Measurements from ENCODE around the gene SHISA2.
A peak's percentile ranks its signal among the peaks of the same experiment; 100 is the strongest.

The SHISA2 gene

GRCh38 chr13:26051231-26051656 is 572 bp downstream of the SHISA2 start:
- no peak for DNase-seq (ENCODE audit: low read depth, low spot score)

DNA sequence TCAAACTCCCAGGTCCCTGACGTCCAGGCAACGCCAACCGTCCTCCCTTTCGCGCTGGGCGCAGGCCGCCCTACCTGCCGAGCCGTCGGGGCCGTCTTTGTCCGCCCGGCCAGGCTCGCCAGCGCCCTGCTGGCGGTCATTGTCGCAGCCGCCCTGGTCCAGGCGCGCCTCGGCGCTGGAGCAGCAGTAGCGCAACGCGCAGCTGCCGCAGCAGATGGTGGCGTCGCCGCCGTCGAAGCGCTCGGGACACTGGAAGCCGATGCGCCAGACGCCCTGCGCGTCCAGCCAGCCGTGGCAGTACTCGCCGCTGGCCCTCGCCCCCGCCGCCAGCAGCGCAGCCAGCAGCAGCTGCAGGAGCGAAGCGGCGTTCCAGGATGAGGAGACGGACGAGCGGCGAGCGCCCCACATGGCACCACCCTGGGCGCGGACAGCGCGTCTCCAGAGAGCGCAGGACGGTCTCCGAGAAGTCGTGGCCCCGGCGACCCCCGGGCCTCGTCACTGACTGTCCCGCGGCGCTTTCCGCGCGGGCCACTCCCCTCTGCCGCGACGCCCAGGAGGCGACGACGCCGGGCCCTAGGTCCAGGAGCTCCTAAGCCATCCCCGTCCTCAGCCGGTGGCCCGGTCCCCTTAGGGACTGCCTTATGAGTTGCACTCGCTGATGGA is 1.1 kb downstream of the SHISA2 start:
- DNase-seq (ENCODE audit: low read depth, low spot score): no peak
- H3K4me3 ChIP-seq (ENCODE audit: low read length): peak overlapping the region; percentile 52

More at GRCh38 chr13:26051231-26051656, 572 bp downstream of the SHISA2 start:
- peak overlapping the region; percentile 52 for H3K4me3 ChIP-seq (ENCODE audit: low read length)

- DNase-seq (ENCODE audit: low read depth, low spot score): no peak
- H3K4me3 ChIP-seq (ENCODE audit: low read length): no peak overlapping the region
These were observed 3.1 kb downstream of the SHISA2 start for GRCh38 chr13:26048741-26049140.

GRCh38 chr13:26047040-26047439 is 4.8 kb downstream of the SHISA2 start:
- no peak for DNase-seq (ENCODE audit: low read depth, low spot score)
- no peak overlapping the region for H3K4me3 ChIP-seq (ENCODE audit: low read length)

DNA sequence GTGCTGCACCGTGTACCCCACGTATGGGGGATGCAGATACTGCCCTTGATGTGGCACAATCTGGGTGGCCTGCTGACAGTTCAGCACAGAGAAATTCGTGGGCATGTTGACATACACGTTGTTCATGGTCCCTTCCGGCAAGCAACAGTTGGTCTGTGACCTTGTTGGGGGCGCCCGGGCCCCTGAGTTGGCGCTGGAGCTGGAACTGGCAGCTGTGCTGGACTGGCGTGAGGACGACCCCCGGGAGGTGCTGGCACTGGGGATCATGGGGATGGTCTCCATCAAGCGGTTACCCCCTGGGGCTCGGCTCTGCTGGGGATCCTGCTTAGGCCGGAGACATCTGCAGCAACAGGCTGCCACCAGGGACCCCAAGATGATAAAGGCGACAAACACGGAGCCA is 5.2 kb downstream of the SHISA2 start:
- no peak overlapping the region for H3K4me3 ChIP-seq (ENCODE audit: low read length)
- no peak for DNase-seq (ENCODE audit: low read depth, low spot score)

DNA sequence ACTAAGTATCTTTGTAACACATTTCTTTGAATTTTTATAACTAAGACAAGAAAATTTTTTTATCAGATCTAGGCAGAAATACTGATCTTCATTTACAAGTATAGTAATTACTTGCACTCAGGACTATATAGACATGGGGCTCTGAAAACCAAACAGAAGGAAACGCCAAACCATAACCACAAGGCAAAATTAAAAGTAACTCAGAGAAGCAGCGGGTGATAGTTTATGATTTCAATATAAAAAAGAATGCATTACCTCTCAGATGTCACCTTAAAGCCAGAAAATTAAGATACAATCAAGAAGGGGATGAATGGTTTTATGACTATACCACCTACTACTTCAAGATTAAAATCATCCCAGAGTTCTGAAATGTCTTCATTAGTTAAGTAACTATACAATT is 6.7 kb downstream of the SHISA2 start:
- H3K4me3 ChIP-seq (ENCODE audit: low read length): no peak overlapping the region
- peak; percentile 77 for DNase-seq (ENCODE audit: low read depth, low spot score)

DNA sequence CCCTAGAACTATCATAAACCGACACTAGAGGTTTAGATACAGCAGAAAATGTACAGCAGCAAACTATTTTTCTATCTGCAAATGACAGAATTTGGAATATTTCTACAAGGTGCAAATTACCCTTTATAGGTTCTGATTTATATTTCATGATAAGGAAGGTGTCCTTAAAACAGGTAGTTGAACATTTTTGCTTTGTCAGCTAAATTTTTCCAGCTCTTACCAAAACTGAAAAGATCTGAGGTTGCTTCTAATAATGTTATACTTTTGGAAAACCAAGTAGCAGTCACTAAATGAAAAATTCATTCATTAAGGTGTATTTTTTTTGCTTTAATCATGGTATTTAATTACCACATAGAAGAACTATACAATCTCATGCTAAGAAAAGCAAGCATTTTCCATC is 9.0 kb downstream of the SHISA2 start:
- H3K4me3 ChIP-seq (ENCODE audit: low read length): no peak overlapping the region
- DNase-seq (ENCODE audit: low read depth, low spot score): no peak

GRCh38 chr13:26041444-26041843 is 10.4 kb downstream of the SHISA2 start:
- H3K4me3 ChIP-seq (ENCODE audit: low read length): no peak overlapping the region
- DNase-seq (ENCODE audit: low read depth, low spot score): no peak

GRCh38 chr13:26038931-26039475 is 12.8 kb downstream of the SHISA2 start:
- no peak for DNase-seq (ENCODE audit: low read depth, low spot score)
- H3K4me3 ChIP-seq (ENCODE audit: low read length): no peak overlapping the region

DNA sequence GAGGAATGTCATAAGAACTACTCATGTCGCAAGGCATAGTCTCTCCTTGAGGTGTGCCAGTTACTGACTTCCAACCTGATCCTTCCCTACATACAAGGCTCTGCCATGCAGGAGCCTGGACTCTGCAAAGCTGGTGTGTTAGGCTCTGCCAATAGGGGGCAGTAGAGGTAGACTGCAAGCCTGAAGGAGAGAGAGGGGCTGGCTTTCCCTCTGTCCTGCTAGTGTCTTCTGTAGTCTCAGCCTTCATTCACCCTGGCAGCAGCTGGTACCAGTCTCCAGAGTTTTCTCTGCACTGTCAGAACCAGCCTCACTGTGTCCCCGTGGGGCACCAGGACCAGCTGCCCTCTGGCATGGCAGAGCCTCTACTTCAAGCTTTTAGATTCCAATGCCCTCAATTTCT is 14.5 kb downstream of the SHISA2 start:
- peak; percentile 66 for DNase-seq (ENCODE audit: low read depth, low spot score)
- H3K4me3 ChIP-seq (ENCODE audit: low read length): no peak overlapping the region

GRCh38 chr13:26036383-26036782 is 15.4 kb downstream of the SHISA2 start:
- no peak for DNase-seq (ENCODE audit: low read depth, low spot score)

GRCh38 chr13:26034018-26034417 is 17.8 kb downstream of the SHISA2 start:
- no peak for DNase-seq (ENCODE audit: low read depth, low spot score)
- H3K4me3 ChIP-seq (ENCODE audit: low read length): no peak overlapping the region

More at GRCh38 chr13:26036383-26036782, 15.4 kb downstream of the SHISA2 start:
- H3K4me3 ChIP-seq (ENCODE audit: low read length): no peak overlapping the region

DNA sequence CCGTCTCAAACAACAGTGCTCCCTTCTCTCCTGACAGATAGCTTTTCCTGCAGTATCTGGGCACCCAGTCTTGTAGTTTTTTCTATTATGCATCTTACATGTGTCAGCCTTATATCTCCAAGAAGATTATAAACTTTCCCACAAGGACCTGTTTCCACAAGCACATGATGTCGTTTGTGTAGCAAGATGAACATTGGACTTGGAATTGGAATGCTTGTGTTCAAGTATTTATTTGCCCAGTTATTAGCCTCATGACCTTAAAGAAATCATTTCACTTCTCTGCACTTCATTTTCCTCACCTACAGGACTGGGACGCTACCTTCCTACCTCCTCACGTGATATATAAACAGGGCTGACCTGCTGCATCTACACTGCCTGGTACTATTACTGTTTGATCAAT is 21.5 kb downstream of the SHISA2 start:
- DNase-seq (ENCODE audit: low read depth, low spot score): no peak
- H3K4me3 ChIP-seq (ENCODE audit: low read length): no peak overlapping the region

DNA sequence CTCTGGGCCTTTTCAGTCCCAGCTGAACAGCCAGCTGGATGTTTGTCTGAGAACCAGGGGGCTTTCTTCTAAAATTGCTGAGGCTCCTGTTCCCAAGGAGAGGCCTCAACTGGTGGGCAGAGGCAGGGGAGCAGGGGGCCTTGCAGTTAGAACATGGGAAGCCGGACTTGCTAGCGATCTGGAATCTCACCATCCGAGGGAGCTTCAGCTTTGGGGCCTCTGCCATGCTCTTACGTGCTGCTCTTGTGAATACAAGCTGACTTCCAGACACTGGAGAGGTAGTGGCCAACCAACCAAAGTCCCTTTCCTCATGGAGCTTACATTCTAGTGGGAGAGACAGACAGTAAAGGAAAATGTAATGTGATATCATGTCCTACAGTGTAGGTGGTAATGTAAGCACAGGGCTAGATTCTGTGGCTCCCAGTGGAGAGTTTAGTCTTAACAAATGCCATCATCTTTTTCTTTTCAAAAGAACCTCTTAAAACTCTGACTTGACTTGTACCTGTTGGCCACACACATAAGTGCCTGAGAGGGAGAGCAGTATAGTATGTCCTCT is 22.2 kb downstream of the SHISA2 start:
- H3K4me3 ChIP-seq (ENCODE audit: low read length): no peak overlapping the region
- no peak for DNase-seq (ENCODE audit: low read depth, low spot score)

DNA sequence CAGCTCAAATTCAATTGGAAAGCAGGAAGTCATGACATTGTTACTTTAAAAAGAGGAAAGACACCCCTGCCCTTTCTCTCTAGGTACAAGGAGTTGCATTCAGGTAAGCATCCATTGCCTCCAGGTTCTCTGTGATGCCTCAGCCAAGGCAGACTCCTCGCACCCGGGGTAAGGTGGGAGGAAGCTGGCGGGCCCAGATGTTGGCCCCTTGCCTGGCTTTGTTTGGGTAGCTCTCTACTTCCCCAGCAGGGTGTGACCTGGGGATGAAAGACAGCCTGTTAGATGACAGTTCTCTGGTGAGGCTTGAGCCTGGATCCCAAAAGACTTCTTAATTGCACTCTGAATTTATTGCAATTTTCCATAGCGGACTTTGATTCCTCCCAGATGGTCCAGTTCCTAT is 25.6 kb downstream of the SHISA2 start:
- no peak for DNase-seq (ENCODE audit: low read depth, low spot score)
- no peak overlapping the region for H3K4me3 ChIP-seq (ENCODE audit: low read length)

- no peak overlapping the region for H3K4me3 ChIP-seq (ENCODE audit: low read length)
- no peak for DNase-seq (ENCODE audit: low read depth, low spot score)
These were observed 26.0 kb downstream of the SHISA2 start for GRCh38 chr13:26025771-26026170.

- DNase-seq (ENCODE audit: low read depth, low spot score): no peak
- H3K4me3 ChIP-seq (ENCODE audit: low read length): no peak overlapping the region
These were observed 26.6 kb downstream of the SHISA2 start for GRCh38 chr13:26025196-26025595.

- DNase-seq (ENCODE audit: low read depth, low spot score): no peak
- no peak overlapping the region for H3K4me3 ChIP-seq (ENCODE audit: low read length)
These were observed 27.3 kb downstream of the SHISA2 start for GRCh38 chr13:26024558-26024957.

GRCh38 chr13:26022538-26023292 is 29.1 kb downstream of the SHISA2 start:
- no peak for DNase-seq (ENCODE audit: low read depth, low spot score)
- no peak overlapping the region for H3K4me3 ChIP-seq (ENCODE audit: low read length)

DNA sequence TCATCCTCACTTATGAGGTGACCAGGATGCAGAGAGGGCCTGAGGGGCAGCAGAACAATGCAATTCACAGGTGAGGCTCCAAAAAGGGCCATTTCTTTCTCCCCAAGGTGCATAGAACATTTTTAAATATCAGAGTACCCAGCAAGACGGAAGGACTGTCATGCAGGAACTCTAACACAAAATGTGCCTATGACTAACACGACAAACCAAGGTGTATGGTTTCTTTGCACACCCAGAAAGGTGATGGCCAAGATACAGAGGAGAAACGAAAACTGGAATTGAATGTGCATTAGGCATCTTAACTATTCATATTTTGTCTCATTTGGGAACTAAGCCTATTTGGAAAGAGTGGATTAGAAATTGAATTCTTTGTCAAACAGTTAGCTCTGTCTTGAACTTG is 29.9 kb downstream of the SHISA2 start:
- no peak overlapping the region for H3K4me3 ChIP-seq (ENCODE audit: low read length)

More for the DNA sequence above, 29.9 kb downstream of the SHISA2 start:
- DNase-seq (ENCODE audit: low read depth, low spot score): no peak

Data from Jurkat, Clone E6-1 (cell line).